ENCODE results near the gene SCUBE2.
A peak's percentile ranks its signal among the peaks of the same experiment; 100 is the strongest.
"Not testable (repeated sequence)": the region's sequence is repeated elsewhere in the genome, so short reads cannot be mapped to it uniquely, and the experiment has no call there.

Gene SCUBE2

DNA sequence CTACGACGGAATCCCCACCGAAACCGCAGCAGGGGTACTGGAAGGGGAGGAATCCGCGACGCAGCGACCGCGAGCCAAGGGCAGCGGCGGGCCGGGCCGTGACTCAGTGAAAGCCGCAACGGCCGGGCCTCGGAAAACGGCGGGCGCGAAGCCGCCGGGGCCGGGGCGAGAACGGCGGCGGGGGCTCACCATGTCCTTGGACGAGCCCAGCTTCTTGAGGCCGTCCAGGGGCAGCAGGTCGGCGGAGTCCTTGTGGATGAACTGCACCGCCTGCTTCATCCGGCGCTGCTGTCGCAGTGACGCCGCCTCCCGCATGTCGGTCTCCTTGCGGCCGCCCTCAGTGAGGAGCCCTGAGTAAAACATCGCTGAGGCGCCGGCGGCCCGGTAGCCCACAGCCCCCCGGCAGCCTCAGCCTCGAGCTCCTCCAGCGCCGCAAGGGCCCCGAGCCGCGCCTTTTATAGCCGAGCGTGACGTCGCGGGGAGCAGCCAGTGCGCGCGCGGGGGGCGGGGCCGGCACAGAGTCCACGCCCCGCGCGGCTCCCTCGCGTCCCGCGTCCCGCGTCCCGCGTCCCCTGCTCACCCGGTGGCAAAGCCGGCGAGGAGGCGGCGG lies 87.7 kb downstream of the SCUBE2 start, which contains the start of gene NRIP3:
TSS of gene NRIP3 (minus strand) at position 429 of the 610 bp plus-strand sequence. CDS start at position 363, 66 bp downstream.
- DNase-seq: peak; percentile 69

DNA sequence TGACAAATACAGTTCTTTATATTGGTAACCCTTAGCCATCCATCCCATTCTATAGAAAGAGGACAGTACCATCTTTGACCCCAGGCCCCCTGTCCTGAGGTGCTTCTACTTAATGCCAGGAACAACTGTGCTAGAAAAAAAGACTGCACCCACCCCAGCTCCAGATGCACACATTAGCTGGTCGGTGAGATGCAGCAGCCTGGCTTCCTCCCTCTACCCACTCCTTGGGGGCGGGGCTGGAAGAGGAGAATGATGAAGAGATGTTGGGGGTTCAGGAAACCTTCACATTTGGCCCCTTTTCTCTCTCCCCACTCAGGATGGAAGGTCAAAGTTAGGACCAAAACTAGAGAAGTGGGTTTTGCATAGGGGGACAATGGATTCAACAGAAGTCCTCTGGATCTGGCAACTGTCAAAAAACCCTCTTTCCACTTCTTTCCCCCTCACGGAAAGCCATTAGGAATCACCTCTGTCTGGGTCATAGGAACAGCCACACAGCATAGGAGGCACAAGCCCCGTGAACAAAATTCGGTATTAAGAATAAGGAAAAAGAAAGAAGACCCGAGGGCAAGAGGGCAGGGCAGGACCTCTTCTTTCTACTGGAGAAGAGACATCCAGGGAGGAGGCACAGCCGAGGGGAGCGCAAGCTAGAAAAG lies 88.4 kb downstream of the SCUBE2 start:
- DNase-seq: no peak

DNA sequence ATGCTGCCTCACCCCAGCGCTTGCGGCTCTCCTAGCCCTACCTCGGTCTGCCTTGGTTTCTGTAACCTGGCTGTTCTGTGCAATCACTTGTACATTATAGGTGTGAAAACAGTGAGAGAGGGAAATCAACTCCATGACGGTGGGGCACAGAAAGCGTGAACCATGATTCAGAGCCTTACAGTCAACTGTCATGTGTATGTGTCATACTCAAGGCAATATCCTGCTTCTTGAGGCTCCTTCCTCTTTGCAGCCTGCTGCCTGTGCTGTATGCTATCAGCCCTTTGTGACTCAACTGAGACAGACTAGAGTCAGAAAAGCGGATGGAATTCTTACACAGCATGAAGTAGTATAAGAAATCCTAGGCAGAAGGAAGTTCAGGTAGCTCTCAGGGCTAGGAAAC lies 89.7 kb downstream of the SCUBE2 start:
- no peak for DNase-seq

DNA sequence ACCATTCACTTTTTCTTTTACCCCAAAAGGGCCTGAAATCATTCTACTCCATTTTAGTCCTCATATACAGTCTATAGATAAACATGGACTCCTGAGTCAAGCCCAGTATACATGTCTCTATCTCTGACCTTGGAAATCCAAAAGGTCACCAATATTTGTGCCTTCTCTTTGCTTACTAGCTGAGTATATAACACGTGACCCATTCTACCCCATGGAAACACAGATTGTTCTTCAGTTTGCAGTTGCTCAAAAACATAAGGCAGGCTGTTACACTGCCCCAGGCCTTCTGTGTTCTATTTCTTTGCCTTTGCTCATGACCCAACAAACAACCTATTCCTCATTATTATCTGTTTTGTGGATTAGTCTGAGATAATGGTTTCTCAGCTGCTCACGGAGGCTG lies 93.4 kb downstream of the SCUBE2 start:
- DNase-seq: no peak

DNA sequence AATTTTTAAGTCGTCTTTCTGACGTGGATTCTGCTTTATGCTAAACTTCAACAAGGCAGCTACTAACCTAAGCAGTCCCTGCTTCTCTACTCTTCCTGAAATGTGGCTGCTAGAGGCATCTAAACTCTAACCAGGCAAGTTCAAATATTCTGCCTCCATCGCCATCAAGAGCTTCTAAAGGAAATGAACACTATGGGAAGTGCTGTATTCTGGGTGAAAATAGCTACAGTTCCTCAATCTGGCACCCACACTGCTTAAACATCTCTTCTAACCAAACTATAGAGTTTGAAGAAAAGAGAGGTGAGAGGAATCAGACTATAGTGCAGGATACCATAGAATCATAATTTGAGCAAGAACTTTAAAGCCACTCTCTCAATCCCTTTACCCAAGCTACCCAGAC lies 93.9 kb downstream of the SCUBE2 start:
- DNase-seq: no peak

DNA sequence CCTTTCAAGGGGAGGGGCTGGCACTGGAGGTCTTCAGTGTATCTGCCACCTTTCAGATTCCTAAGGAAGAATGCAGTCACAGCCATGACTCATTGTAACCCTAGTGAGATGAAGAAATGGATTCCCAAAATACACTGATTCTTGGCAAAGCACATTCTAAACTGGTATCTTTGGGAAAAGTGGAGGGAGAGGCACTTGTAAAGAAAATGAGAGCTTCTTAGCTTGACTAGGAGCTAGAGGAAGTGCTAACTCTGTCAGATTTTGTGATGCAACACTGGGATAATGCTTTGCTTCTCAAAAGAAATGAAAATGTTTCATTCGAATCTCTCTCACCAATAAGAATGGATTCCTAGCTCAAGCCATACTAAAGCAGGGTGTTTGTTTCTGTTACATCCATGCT lies 101.9 kb downstream of the SCUBE2 start:
- no peak for DNase-seq

DNA sequence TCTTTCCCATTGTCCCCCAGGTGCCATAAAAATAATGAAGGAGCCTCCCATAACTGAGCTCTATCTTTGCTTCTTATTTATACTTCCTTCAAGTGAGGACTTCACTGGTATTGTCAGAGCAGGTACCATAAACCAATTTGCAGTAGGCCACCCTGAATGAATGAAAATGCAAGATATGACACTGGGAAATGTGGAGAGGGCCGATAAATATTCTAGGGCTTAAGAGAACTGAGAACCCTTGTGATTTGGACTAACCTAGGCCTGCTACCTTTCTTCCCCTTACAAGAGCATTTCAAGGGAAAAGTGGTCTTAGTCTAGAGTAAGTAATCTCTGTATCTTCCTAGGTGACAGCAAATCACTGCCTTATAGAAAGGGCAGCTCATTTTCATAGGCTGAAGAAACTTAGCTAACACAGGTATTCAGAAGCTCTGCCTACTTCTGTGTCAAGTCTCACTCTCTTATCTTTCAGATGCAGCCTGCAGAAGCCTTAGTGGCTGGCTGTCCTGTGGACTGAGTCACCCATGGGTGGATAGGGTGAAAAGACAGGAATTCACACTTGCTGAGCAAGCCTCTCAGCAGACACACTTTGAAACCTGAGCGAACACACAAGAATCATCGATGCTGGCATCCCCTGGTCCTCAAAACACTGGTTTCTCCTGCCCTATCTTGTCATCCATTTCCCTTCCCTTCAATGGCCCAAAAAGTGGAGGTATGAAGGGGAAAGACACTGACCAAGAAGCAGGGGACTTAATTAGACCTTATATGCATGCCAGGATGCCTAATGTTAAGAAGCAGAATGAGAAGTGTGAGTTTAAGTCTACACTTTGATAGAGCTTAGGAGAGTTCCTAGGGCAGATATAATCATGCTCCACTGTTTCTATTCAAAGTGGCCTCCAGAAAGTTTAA lies 102.8 kb downstream of the SCUBE2 start:
- DNase-seq: no peak

DNA sequence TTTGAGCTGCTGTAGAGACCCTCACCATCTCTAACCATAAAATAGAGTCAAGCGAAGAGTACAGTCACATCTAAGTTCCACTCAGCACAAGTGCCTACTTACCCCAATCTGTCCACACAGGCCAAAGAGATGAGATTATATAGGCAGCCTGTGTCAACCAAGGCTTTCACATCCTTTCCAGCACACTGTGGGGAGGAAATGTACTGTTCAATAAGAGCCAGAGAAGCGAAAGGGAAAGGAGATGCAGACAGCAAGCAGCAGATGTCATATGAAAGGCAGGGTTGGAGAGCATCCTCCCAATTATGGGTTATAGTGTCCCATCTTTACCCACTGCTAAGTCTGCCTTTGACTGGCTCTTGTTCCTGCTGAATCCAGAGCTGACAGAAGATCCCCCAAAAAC lies 104.0 kb downstream of the SCUBE2 start:
- DNase-seq: no peak

DNA sequence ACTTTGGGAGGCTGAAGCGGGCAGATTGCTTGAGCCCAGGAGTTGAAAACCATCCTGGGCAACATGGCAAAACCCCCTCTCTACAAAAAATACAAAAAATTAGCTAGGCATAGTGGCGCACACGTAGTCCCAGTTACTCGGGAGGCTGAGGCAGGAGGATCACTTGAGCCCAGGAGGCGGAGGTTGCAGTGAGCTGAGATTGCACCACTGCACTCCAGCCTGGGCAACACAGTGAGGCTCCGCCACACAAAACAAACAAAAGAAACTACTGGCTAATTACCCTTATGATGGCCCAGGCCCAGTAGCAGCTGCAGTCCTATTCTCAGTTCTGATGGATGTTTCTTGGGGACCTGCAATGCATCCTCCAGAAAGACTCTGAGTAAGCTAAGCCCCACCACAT lies 104.6 kb downstream of the SCUBE2 start:
- not testable (repeated sequence) for DNase-seq

DNA sequence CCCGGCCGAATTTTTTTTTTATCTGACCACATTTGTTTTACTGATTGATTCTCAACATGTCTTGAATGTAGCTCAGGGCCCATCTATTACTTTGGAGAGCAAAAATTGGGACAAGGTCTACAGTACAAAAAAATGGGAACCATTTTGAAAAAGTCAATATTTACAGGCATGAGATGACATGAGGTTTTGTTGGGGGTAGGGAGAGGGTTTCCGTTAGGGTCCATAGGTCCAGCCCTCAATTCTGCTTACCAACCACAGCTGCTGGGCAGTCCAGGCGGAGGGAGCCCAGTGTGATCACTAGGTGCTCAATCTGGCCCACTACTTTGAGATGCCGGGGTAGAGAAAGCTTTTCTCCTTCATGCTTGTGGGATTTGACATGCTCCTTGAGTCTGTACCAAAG lies 105.9 kb downstream of the SCUBE2 start:
- no peak for DNase-seq

DNA sequence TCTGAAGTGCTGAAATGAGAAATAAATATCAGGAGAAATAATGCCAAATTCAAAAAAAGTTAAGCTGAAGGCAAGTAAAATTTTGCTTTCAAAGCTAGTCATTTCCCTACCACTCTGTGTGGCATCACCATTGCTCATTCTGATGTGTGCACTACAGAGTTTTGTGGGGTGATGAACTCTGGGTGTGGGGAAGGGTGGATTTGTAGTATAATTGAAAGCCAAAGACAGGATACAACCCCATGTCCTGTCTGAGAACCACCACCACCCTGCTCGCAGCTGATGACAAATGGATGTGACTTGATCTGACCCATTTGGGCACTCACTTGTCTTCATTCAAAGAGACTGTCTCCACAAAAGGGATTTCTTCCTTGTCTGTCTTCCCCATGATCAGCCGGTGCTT lies 107.8 kb downstream of the SCUBE2 start:
- DNase-seq: no peak

DNA sequence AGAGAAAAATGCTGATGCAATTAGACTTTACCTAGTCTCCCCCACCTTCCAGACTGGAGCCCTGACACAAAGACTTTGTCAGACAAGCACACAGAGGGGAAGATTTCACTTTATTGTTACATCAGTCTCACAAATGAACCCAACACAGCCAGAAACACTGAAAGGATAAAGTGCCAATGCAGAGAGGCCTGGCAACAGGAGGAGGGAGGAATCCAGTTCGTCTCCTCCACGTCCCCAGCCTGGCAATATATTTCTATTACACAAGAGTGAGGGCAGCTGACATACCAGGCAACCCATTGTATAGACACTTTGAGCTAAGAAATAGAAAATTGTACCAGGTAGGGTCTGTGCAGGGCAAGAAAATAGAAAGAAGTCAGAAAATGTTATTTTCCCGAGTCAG lies 110.9 kb downstream of the SCUBE2 start:
- DNase-seq: no peak

DNA sequence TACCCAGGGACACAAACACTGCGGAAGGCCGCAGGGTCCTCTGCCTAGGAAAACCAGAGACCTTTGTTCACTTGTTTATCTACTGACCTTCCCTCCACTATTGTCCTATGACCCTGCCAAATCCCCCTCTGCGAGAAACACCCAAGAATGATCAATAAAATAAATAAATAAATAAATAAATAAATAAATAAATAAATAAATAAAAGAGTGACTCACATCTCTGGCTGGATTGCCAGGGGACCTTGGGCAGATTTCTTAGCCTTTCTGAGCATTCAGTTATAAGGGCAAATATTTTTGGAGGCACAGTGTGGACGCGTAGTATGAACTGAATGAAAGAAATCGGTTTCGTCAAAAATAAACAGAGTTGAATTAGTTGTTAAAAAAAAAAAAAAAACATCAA lies 112.0 kb downstream of the SCUBE2 start:
- not testable (repeated sequence) for DNase-seq

DNA sequence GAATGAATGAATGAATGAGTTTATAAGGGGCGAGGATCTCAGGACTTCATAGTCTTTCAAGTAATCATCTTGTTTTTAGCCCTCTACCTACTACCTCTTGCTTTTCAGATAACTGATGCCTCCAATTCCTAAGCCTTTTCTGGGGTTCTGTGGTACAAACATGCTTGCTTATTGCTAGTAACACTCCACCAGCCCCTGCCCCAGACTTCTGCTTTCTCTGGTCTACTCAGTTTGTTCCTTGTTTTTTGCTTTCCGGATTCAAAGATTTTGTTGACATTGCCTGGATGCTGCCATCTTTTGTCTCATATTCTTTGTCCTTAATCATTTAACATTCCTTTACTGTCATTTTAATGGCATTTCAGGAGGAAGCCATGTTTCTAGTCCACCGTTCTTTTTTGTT lies 118.3 kb downstream of the SCUBE2 start:
- DNase-seq: no peak

DNA sequence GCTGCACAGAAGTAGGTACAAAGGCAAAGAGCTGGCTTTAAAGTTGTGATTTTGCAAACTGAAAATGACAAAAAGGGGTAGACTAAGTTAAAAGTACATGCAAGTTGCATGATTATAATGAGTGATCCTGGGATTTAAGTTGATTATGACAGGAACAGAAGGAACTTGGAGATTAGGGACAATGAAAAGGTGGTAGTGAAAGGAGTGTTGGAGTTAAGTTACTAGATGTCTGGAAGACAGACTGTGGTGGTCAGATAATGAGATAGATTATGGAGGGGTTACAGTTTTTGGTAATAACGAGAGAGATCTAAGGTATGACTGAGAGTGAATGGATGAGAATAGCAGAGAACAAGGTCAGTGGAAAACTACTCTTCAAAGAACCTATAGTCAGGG lies 119.5 kb downstream of the SCUBE2 start:
- DNase-seq: no peak

DNA sequence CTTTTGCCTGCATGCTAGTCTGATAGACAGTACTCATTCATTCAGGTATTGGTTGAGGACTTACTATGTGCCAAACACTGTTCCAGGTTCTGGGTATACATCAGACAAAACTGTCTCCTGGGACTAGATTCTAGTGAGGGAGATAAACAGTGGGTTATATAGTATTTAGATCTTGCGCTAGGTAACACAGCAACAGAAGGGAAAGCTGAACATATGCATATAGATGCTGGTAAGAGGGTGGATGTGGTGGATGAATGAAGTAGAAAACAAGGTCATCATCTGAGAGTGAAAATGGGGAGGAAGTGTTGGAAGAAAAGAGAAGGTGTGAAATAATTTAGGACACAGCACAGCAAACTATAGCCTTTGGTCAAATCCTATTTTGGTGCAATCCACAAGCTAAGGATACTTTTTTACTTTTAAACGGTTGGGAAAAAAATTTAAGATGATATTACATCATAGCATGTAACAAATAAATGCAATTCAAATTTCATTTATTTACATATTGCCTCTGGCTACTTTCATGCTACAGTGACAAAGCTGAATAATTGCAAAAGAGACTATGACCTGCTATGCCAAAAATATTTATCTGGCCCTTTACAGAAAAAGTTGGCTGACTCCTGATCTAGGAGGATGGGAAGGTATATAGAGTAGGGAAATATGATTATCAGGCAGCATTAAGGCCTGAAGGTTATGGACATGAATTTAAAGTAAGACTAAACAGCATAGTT lies 120.0 kb downstream of the SCUBE2 start:
- no peak for DNase-seq
